Natural killer cell (primary cell): ENCODE results near the gene GPC5. TPM values are rescaled to one million over a fixed set of nuclear protein-coding genes. Genes with fewer than 3 reads are reported as not detected.

Source experiments
- ATAC-seq, 3 donors: fragments of 150-1000 bp in 2 of 3; fragments of 200-7000 bp in 1 of 3; cut with Tn5 transposase; 1 replicate in 1 of 3; 2 replicates in 2 of 3; pipeline ENCODE4 v1.10.0; 2021; ENCODE audit warnings: mild to moderate bottlenecking in 2 of 3, moderate library complexity in 2 of 3
- DNase-seq, 2 donors: peaks; one replicate each; pipeline versions ENCODE4 v3.0.0 to v3.0.0-alpha.2; 2013 to 2021; ENCODE audit warnings: mixed read lengths in 1 of 2
- H3K27ac ChIP-seq: one replicate; pipeline ENCODE4 v1.5.1; 2013; ENCODE audit warnings: mild to moderate bottlenecking, low read length
- H3K27me3 ChIP-seq: one replicate; pipeline ENCODE4 v1.6.1; 2013; ENCODE audit warnings: low read length; ENCODE audit not compliant: control insufficient read depth, insufficient read depth
- H3K36me3 ChIP-seq: one replicate; pipeline ENCODE4 v1.6.1; 2013; ENCODE audit warnings: low read length; ENCODE audit not compliant: control insufficient read depth, insufficient read depth
- H3K4me1 ChIP-seq: one replicate; pipeline ENCODE4 v1.6.1; 2013; ENCODE audit warnings: low read length; ENCODE audit not compliant: control insufficient read depth, insufficient read depth
- H3K4me3 ChIP-seq: one replicate; pipeline ENCODE4 v1.5.1; 2013; ENCODE audit warnings: low read length
- H3K9me3 ChIP-seq: one replicate; pipeline ENCODE4 v1.6.1; 2013; ENCODE audit warnings: low read length; ENCODE audit not compliant: control insufficient read depth, insufficient read depth
- H3K27ac Mint-ChIP-seq, 2 donors: one replicate each; pipeline ENCODE4 v1.8.0; 2022; ENCODE audit warnings: mild to moderate bottlenecking in 2 of 2, mixed read lengths in 2 of 2, moderate library complexity in 1 of 2
- H3K27me3 Mint-ChIP-seq, 2 donors: one replicate each; pipeline ENCODE4 v1.8.0; 2022; ENCODE audit warnings: low read depth in 2 of 2, mixed read lengths in 2 of 2
- H3K36me3 Mint-ChIP-seq: one replicate; pipeline ENCODE4 v1.8.0; 2022; ENCODE audit warnings: mixed read lengths
- H3K4me1 Mint-ChIP-seq, 2 donors: one replicate each; pipeline ENCODE4 v1.8.0; 2022; ENCODE audit warnings: mixed read lengths in 2 of 2
- H3K4me3 Mint-ChIP-seq: one replicate; pipeline ENCODE4 v1.8.0; 2022; ENCODE audit warnings: mild to moderate bottlenecking, moderate library complexity, mixed read lengths
- H3K9me3 Mint-ChIP-seq, 2 donors: one replicate each; pipeline ENCODE4 v1.8.0; 2022; ENCODE audit warnings: mixed read lengths in 2 of 2
- WGBS: methylation state at CpG from one replicate; pipeline ENCODE4 v1.1.7; 2013; ENCODE audit warnings: missing lambda C conversion rate; ENCODE audit not compliant: insufficient coverage; 5-methylcytosine and 5-hydroxymethylcytosine counted together
- intact Hi-C: fragments of 100-400 bp; cut with micrococcal nuclease; formaldehyde crosslinking; loops from one replicate; pipeline ENCODE4 v1.14.2; 2022
- total RNA-seq, 4 donors: library from RNA; stranded (reverse); fragments of 120-200 nt in 1 of 4; gene quantifications; one replicate each; pipeline versions ENCODE4 v1.2.3 to v1.2.4, GENCODE V29; 2013 to 2022
- TF ChIP-seq, protein P1 (sequence below): fragments of 200-600 bp; IDR thresholded peaks from one replicate; pipeline ENCODE4 v1.8.0; 2022; ENCODE audit warnings: antibody characterized with exemption

Gene GPC5
- total RNA-seq, 3 donors from 2014 or later (not counting 1 experiment from before 2014, with no cell fraction given), result not detected

DNA sequence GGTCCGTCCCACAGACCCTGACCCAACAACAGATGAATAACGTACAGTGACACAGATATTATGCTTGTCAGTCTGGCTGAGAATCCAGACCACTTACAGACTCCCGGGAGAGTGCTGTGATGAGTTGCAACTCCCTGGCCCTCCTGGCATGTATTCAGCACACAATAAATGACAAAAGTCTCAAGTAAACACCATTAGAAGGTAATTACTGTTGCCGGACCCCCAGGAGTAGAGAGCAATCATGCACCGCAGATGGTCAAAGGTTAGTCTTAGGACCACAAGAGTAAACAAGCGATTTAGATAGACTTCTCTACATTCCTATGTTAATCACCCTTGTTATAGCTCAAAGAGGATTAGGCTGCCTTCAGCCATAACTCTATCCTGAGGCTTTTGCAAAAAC lies 1101.8 kb downstream of the GPC5 start:
- TF ChIP-seq, protein P1, sequence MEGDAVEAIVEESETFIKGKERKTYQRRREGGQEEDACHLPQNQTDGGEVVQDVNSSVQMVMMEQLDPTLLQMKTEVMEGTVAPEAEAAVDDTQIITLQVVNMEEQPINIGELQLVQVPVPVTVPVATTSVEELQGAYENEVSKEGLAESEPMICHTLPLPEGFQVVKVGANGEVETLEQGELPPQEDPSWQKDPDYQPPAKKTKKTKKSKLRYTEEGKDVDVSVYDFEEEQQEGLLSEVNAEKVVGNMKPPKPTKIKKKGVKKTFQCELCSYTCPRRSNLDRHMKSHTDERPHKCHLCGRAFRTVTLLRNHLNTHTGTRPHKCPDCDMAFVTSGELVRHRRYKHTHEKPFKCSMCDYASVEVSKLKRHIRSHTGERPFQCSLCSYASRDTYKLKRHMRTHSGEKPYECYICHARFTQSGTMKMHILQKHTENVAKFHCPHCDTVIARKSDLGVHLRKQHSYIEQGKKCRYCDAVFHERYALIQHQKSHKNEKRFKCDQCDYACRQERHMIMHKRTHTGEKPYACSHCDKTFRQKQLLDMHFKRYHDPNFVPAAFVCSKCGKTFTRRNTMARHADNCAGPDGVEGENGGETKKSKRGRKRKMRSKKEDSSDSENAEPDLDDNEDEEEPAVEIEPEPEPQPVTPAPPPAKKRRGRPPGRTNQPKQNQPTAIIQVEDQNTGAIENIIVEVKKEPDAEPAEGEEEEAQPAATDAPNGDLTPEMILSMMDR, result no peak
- peaks cover 5% of the 10 kb centered on the region for H3K9me3 ChIP-seq
- H3K9me3 Mint-ChIP-seq, result peaks cover 10 to 23% of the 10 kb centered on the region in 2 donors
- H3K4me1 Mint-ChIP-seq, result no peaks in the 10 kb centered on the region
- intact Hi-C loops, result no loop called here
- ATAC-seq, result no peak
- H3K27ac Mint-ChIP-seq, result no peak overlapping the region
- no peaks in the 10 kb centered on the region for H3K27me3 Mint-ChIP-seq
- DNase-seq, result no peak
- H3K36me3 Mint-ChIP-seq, result peaks cover 25% of the 10 kb centered on the region
- H3K27ac ChIP-seq, result no peak overlapping the region
- no peak overlapping the region for H3K4me3 Mint-ChIP-seq
- H3K4me3 ChIP-seq, result no peak overlapping the region
- no peaks in the 10 kb centered on the region for H3K4me1 ChIP-seq
- H3K27me3 ChIP-seq, result no peaks in the 10 kb centered on the region
- 69% methylated on average over 6 of the region's 6 CpGs for WGBS
- no peaks in the 10 kb centered on the region for H3K36me3 ChIP-seq

GRCh38 chr13:92510416-92510815 lies 1112.0 kb downstream of the GPC5 start:
- no peak overlapping the region for H3K4me3 ChIP-seq
- Mint-ChIP-seq H3K4me1 (no peaks in the 10 kb centered on the region), H3K9me3 (peaks cover 13 to 22% of the 10 kb centered on the region in 2 donors), H3K4me3 (no peak overlapping the region), H3K27me3 (no peaks in the 10 kb centered on the region), H3K27ac (no peak overlapping the region), H3K36me3 (peaks cover 9% of the 10 kb centered on the region)
- 52% methylated on average over 2 of the region's 2 CpGs for WGBS
- TF ChIP-seq, protein P1, result no peak
- DNase-seq (no peak), ATAC-seq (no peak)
- intact Hi-C loops, result no loop called here
- H3K4me1 ChIP-seq, result no peaks in the 10 kb centered on the region
- peaks cover 3% of the 10 kb centered on the region for H3K9me3 ChIP-seq
- no peaks in the 10 kb centered on the region for H3K36me3 ChIP-seq
- no peak overlapping the region for H3K27ac ChIP-seq
- no peaks in the 10 kb centered on the region for H3K27me3 ChIP-seq

DNA sequence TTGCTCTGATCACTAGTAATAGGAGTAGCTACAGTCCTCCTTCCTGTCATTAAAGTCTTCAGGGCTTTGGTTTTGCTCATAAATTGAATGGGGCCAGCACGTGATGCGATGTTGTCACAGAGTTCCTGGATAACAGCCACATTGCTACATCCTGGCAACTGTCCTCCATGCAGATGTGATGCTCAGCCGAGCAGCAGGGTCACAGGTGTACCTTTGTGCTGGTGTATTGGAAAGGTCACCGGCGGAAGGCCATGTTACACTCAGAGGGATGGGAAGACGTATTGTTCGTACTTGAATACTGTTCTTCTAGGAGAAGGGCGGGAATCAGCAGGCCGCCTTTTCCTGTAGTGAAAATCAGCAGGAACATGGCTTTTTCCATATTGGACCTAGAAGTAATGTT lies 1114.4 kb downstream of the GPC5 start:
- intact Hi-C loops, result no loop called here
- Mint-ChIP-seq H3K4me3 (no peak overlapping the region), H3K27me3 (no peaks in the 10 kb centered on the region), H3K36me3 (peaks cover 9% of the 10 kb centered on the region), H3K27ac (no peak overlapping the region), H3K9me3 (peaks cover 10 to 20% of the 10 kb centered on the region in 2 donors), H3K4me1 (no peaks in the 10 kb centered on the region)
- H3K9me3 ChIP-seq, result peaks cover 7% of the 10 kb centered on the region
- H3K36me3 ChIP-seq, result no peaks in the 10 kb centered on the region
- H3K27ac ChIP-seq, result no peak overlapping the region
- no peak overlapping the region for H3K4me3 ChIP-seq
- H3K27me3 ChIP-seq, result no peaks in the 10 kb centered on the region
- WGBS, result 82% methylated on average over 9 of the region's 9 CpGs
- DNase-seq (no peak), ATAC-seq (no peak)
- TF ChIP-seq, protein P1, result no peak
- no peaks in the 10 kb centered on the region for H3K4me1 ChIP-seq

- Histone ChIP-seq H3K27me3 (no peaks in the 10 kb centered on the region), H3K27ac (no peak overlapping the region), H3K4me1 (no peaks in the 10 kb centered on the region), H3K36me3 (no peaks in the 10 kb centered on the region), H3K9me3 (peaks cover 7% of the 10 kb centered on the region), H3K4me3 (no peak overlapping the region)
- Mint-ChIP-seq H3K27me3 (no peaks in the 10 kb centered on the region), H3K4me1 (no peaks in the 10 kb centered on the region), H3K36me3 (peaks cover 9% of the 10 kb centered on the region), H3K9me3 (peaks cover 10 to 24% of the 10 kb centered on the region in 2 donors), H3K27ac (no peak overlapping the region), H3K4me3 (no peak overlapping the region)
- TF ChIP-seq, protein P1, result no peak
- DNase-seq (no peak), ATAC-seq (no peak)
- no CpG with 5 or more reads among the region's 1 CpG for WGBS
- intact Hi-C loops, result no loop called here
Measured at GRCh38 chr13:92513672-92514071, 1115.3 kb downstream of the GPC5 start.
